ENCODE data around the gene SCAPER. TPM values are rescaled to one million over a fixed set of nuclear protein-coding genes. Genes with fewer than 3 reads are reported as not detected.

Gene SCAPER
- total and polyA plus RNA-seq, 10 of the 15 experiments (the other 5 are each of a cell fraction or from before 2014, with no cell fraction given): 1.0 to 7.7 (median 3.9) TPM

DNA sequence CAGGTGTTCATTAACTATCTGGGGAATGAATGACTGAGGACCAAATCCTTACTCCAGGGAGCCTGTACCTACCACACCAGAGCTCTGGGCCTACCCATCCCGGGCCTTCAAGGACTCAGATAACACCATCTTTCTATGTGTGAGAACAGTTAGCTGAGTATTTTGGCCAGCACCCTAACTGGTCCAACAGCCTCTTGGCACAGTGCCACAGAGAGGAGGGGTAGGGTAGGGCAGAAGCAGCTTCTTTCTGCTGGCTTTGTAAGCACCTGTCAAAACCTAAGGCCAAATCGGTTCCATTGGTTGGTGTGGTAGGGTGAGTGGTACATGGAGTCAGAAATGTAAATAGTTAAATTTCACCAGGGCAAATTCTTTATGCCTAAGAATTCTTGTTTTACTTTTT, 541.9 kb downstream of the SCAPER start:
- Histone ChIP-seq H3K9ac (ENCODE audit: control insufficient read depth, insufficient read depth, low read length) (no peak overlapping the region), H3K4me1 (ENCODE audit: control insufficient read depth, insufficient read depth, low read length) (no peaks in the 10 kb centered on the region), H3K79me2 (ENCODE audit: control insufficient read depth, insufficient read depth, low read length) (no peaks in the 10 kb centered on the region), H3K27ac (ENCODE audit: control insufficient read depth, insufficient read depth) (no peak overlapping the region), H3K9me3 (replicated peaks; ENCODE audit: control insufficient read depth, insufficient read depth, low read length) (no peaks in the 10 kb centered on the region), H2AFZ (ENCODE audit: control insufficient read depth, low read depth, low read length) (no peak overlapping the region), H3K36me3 (ENCODE audit: control insufficient read depth in 2 of 2, insufficient read depth in 2 of 2, low read length in 1 of 2) (no peaks in the 10 kb centered on the region), H4K20me1 (ENCODE audit: control insufficient read depth, insufficient read depth) (no peaks in the 10 kb centered on the region; the same call in 1 of the 2 replicates), H3K27me3 (replicated peaks in 1 of 2; ENCODE audit: control insufficient read depth in 2 of 2, insufficient read depth in 2 of 2, low read length in 1 of 2) (no peaks in the 10 kb centered on the region; a peak in 1 of 4 replicates), H3K4me3 (no peak overlapping the region), H3K4me2 (ENCODE audit: control insufficient read depth, insufficient read depth) (no peak overlapping the region)
- TF ChIP-seq, protein P1, sequence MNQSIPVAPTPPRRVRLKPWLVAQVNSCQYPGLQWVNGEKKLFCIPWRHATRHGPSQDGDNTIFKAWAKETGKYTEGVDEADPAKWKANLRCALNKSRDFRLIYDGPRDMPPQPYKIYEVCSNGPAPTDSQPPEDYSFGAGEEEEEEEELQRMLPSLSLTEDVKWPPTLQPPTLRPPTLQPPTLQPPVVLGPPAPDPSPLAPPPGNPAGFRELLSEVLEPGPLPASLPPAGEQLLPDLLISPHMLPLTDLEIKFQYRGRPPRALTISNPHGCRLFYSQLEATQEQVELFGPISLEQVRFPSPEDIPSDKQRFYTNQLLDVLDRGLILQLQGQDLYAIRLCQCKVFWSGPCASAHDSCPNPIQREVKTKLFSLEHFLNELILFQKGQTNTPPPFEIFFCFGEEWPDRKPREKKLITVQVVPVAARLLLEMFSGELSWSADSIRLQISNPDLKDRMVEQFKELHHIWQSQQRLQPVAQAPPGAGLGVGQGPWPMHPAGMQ (IDR thresholded peaks at IDR 0.05; ENCODE audit: borderline replicate concordance): no peak
- TF ChIP-seq, protein P2, sequence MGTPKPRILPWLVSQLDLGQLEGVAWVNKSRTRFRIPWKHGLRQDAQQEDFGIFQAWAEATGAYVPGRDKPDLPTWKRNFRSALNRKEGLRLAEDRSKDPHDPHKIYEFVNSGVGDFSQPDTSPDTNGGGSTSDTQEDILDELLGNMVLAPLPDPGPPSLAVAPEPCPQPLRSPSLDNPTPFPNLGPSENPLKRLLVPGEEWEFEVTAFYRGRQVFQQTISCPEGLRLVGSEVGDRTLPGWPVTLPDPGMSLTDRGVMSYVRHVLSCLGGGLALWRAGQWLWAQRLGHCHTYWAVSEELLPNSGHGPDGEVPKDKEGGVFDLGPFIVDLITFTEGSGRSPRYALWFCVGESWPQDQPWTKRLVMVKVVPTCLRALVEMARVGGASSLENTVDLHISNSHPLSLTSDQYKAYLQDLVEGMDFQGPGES (IDR thresholded peaks at IDR 0.05): no peak
- no peak for TF ChIP-seq CHD4 (IDR thresholded peaks at IDR 0.05)
- TF ChIP-seq, protein P3, sequence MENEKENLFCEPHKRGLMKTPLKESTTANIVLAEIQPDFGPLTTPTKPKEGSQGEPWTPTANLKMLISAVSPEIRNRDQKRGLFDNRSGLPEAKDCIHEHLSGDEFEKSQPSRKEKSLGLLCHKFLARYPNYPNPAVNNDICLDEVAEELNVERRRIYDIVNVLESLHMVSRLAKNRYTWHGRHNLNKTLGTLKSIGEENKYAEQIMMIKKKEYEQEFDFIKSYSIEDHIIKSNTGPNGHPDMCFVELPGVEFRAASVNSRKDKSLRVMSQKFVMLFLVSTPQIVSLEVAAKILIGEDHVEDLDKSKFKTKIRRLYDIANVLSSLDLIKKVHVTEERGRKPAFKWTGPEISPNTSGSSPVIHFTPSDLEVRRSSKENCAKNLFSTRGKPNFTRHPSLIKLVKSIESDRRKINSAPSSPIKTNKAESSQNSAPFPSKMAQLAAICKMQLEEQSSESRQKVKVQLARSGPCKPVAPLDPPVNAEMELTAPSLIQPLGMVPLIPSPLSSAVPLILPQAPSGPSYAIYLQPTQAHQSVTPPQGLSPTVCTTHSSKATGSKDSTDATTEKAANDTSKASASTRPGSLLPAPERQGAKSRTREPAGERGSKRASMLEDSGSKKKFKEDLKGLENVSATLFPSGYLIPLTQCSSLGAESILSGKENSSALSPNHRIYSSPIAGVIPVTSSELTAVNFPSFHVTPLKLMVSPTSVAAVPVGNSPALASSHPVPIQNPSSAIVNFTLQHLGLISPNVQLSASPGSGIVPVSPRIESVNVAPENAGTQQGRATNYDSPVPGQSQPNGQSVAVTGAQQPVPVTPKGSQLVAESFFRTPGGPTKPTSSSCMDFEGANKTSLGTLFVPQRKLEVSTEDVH (IDR thresholded peaks at IDR 0.05; ENCODE audit: low read depth, partially characterized antibody): no peak
- no peak for TF ChIP-seq CBX5 (IDR thresholded peaks at IDR 0.05; ENCODE audit: low read depth)
- no peak for TF ChIP-seq SREBF2 (IDR thresholded peaks at IDR 0.05; ENCODE audit: low read length)
- TF ChIP-seq IKZF2 (IDR thresholded peaks at IDR 0.05): no peak
- TF ChIP-seq CBX3 (IDR thresholded peaks at IDR 0.05; ENCODE audit: borderline replicate concordance, low read depth): no peak
- TF ChIP-seq WRNIP1 (IDR thresholded peaks at IDR 0.05; ENCODE audit: borderline replicate concordance, low read depth, low read length): no peak
- TF ChIP-seq BCL11A (IDR thresholded peaks at IDR 0.05; ENCODE audit: low read depth, low read length): no peak
- TF ChIP-seq, protein P4, sequence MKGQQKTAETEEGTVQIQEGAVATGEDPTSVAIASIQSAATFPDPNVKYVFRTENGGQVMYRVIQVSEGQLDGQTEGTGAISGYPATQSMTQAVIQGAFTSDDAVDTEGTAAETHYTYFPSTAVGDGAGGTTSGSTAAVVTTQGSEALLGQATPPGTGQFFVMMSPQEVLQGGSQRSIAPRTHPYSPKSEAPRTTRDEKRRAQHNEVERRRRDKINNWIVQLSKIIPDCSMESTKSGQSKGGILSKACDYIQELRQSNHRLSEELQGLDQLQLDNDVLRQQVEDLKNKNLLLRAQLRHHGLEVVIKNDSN (IDR thresholded peaks at IDR 0.05; ENCODE audit: borderline replicate concordance, extremely low read length, insufficient read depth, low read depth, low read length): no peak
- TF ChIP-seq RAD51 (IDR thresholded peaks at IDR 0.05): no peak
- TF ChIP-seq SIX5 (IDR thresholded peaks at IDR 0.05; ENCODE audit: low read depth, low read length, severe bottlenecking): no peak
- no peak for TF ChIP-seq HCFC1 (IDR thresholded peaks at IDR 0.05; ENCODE audit: low read length)
- no peak for TF ChIP-seq CEBPB (IDR thresholded peaks at IDR 0.05; ENCODE audit: borderline replicate concordance in 1 of 2, low read depth in 2 of 2, low read length in 2 of 2)
- 72% methylated on average over 2 of the region's 2 CpGs for WGBS (ENCODE audit: insufficient coverage, insufficient replicate concordance, low lambda C conversion rate, missing lambda C conversion rate)
- ChIA-PET CTCF (no interaction called here), SMC1A (ENCODE audit: uncharacterized antibody, unreplicated experiment) (no interaction called here), RAD21 (ENCODE audit: unreplicated experiment) (no interaction called here), POLR2A (no interaction called here)
- ATAC-seq: no peak
- FAIRE-seq: no peak
- no peak for DNase-seq (ENCODE audit: low read depth, low spot score)
- in situ Hi-C loops (cut with MboI) (no loop called here), intact Hi-C loops (cut with micrococcal nuclease; ENCODE audit: unreplicated experiment) (no loop called here)
- no TSS peak for BruUV-seq (replicated peaks)

Measured in GM12878 (cell line).